Keratinocyte (primary cell): ENCODE measurements around the gene DSE. TPM values are rescaled to one million over a fixed set of nuclear protein-coding genes. Genes with fewer than 3 reads are reported as not detected.

Experiments used
- DNase-seq: peaks from one replicate; pipeline ENCODE4 v3.0.0-alpha.2; 2011; ENCODE audit warnings: low read depth, missing footprints, low spot score
- FAIRE-seq: peaks from 2 replicates; lab custom pipeline; 2011; peaks lifted over from hg19 to GRCh38; lab: Jason Lieb, UNC
- H2AFZ ChIP-seq: 2 replicates; pipeline ENCODE4 v1.6.0; 2012; ENCODE audit warnings: low read length, control low read depth, inconsistent platforms; ENCODE audit not compliant: control insufficient read depth
- H3K27ac ChIP-seq: 2 replicates; pipeline ENCODE4 v1.5.1; 2011; ENCODE audit warnings: low read length; ENCODE audit not compliant: control insufficient read depth, insufficient read depth
- H3K27me3 ChIP-seq: 3 replicates; pipeline ENCODE4 v1.6.0; 2011; ENCODE audit warnings: low read length; ENCODE audit not compliant: control insufficient read depth, insufficient read depth; ENCODE audit errors: extremely low read depth
- H3K36me3 ChIP-seq, 2 experiments: 2 replicates in 1 of 2; 3 replicates in 1 of 2; pipeline ENCODE4 v1.5.1; 2011; ENCODE audit warnings: low read length in 2 of 2, mild to moderate bottlenecking in 1 of 2; ENCODE audit not compliant: control insufficient read depth in 2 of 2, insufficient read depth in 2 of 2; ENCODE audit errors: extremely low read depth in 1 of 2
- H3K4me1 ChIP-seq: 3 replicates; pipeline ENCODE4 v1.5.1; 2011; ENCODE audit warnings: low read length; ENCODE audit not compliant: control insufficient read depth, insufficient read depth; ENCODE audit errors: extremely low read depth
- H3K4me2 ChIP-seq: 3 replicates; pipeline ENCODE4 v1.6.0; 2011; ENCODE audit warnings: low read depth, low read length; ENCODE audit not compliant: control insufficient read depth, insufficient read depth; ENCODE audit errors: extremely low read depth
- H3K4me3 ChIP-seq, 3 experiments: fragments of 200-600 bp in 1 of 3; sonication (generic) in 1 of 3; 2 replicates in 2 of 3; 3 replicates in 1 of 3; pipeline ENCODE4 v1.5.1; 2011 to 2016; ENCODE audit warnings: low read length in 3 of 3, mild to moderate bottlenecking in 3 of 3, control low read depth in 2 of 3, inconsistent platforms in 1 of 3, low read depth in 1 of 3, mixed read lengths in 1 of 3, mixed run types in 1 of 3, moderate library complexity in 1 of 3; ENCODE audit not compliant: control insufficient read depth in 2 of 3, insufficient read depth in 2 of 3; ENCODE audit errors: extremely low read depth in 1 of 3
- H3K79me2 ChIP-seq: 2 replicates; pipeline ENCODE4 v1.6.0; 2012; ENCODE audit warnings: low read length; ENCODE audit not compliant: control insufficient read depth, insufficient read depth
- H3K9ac ChIP-seq: 3 replicates; pipeline ENCODE4 v1.6.0; 2011; ENCODE audit warnings: low read length; ENCODE audit not compliant: control insufficient read depth, insufficient read depth; ENCODE audit errors: extremely low read depth
- H3K9me1 ChIP-seq: 3 replicates; pipeline ENCODE4 v1.6.0; 2011; ENCODE audit warnings: low read length; ENCODE audit not compliant: control insufficient read depth, insufficient read depth; ENCODE audit errors: extremely low read depth
- H3K9me3 ChIP-seq: 2 replicates; pipeline ENCODE4 v1.5.1; 2012; ENCODE audit warnings: low read depth, low read length; ENCODE audit not compliant: control insufficient read depth
- H4K20me1 ChIP-seq: 3 replicates; pipeline ENCODE4 v1.6.0; 2011; ENCODE audit warnings: low read length; ENCODE audit not compliant: control insufficient read depth, insufficient read depth; ENCODE audit errors: extremely low read depth
- EZH2 ChIP-seq: IDR thresholded peaks from one replicate; pipeline ENCODE4 v1.6.1; 2012; ENCODE audit warnings: inconsistent platforms, mild to moderate bottlenecking, low read length, moderate library complexity
- dilution Hi-C: fragments of 300-500 bp; cut with MboI; formaldehyde crosslinking; loops from one replicate; pipeline ENCODE4 v1.7.0; 2020; ENCODE audit warnings: low sequenced_read_pairs; ENCODE audit not compliant: extremely low pct_ligation_motif_present
- polyA plus RNA-seq, 5 experiments: library from polyadenylated mRNA; depleted of rRNA in 3 of 5; stranded (reverse) in 3 of 5; stranded (forward) in 1 of 5; unstranded in 1 of 5; fragments of >200 nt; gene quantifications; 1 replicate in 1 of 5; 2 replicates in 3 of 5; 3 replicates in 1 of 5; pipeline versions ENCODE4 v1.2.1 to v1.2.3, GENCODE V29; 2011 to 2012; ENCODE audit warnings: missing spikeins in 2 of 5, low read depth in 1 of 5, low replicate concordance in 1 of 5
- TF ChIP-seq, protein P1 (sequence below), 3 experiments: IDR thresholded peaks in 1 of 3; conservative IDR thresholded peaks in 1 of 3; optimal IDR thresholded peaks in 1 of 3; 2 replicates in 2 of 3; 3 replicates in 1 of 3; pipeline versions ENCODE3 to v1.5.1; 2011; ENCODE audit warnings: low read length in 3 of 3, mild to moderate bottlenecking in 3 of 3, moderate library complexity in 2 of 3, control low read depth in 1 of 3, inconsistent platforms in 1 of 3; ENCODE audit not compliant: insufficient read depth in 2 of 3; ENCODE audit errors: extremely low read depth in 1 of 3

The DSE gene
- polyA plus RNA-seq, 1 donor (not counting 4 experiments of a cell fraction or from before 2014, with no cell fraction given): 99.7 TPM

DNA sequence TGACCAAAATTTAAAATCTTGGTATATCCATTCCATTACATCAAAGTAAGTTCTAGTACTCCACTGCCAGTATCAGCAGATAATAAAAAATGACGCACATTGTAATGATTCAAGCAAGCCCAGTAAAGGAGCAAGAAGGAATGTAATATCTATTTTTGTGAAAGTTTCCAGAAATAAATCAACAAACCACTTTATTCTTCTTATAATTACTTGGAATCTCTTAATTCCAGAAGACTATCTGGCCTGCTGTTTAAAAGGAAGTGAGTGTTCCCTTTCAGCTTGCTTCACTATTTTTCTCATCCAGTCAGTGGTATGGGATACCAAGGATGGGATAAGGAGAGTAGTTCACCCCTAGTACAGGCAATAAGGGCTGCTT is 42.2 kb upstream of the DSE start:
- no peak overlapping the region for H3K9ac ChIP-seq
- no peaks in the 10 kb centered on the region for H3K9me3 ChIP-seq
- dilution Hi-C loops: no loop called here
- no peaks in the 10 kb centered on the region for H3K4me1 ChIP-seq
- H3K27me3 ChIP-seq: no peaks in the 10 kb centered on the region
- no peak for FAIRE-seq
- H3K4me2 ChIP-seq: no peak overlapping the region
- no peak overlapping the region for H3K4me3 ChIP-seq
- TF ChIP-seq EZH2: no peak
- TF ChIP-seq, protein P1, sequence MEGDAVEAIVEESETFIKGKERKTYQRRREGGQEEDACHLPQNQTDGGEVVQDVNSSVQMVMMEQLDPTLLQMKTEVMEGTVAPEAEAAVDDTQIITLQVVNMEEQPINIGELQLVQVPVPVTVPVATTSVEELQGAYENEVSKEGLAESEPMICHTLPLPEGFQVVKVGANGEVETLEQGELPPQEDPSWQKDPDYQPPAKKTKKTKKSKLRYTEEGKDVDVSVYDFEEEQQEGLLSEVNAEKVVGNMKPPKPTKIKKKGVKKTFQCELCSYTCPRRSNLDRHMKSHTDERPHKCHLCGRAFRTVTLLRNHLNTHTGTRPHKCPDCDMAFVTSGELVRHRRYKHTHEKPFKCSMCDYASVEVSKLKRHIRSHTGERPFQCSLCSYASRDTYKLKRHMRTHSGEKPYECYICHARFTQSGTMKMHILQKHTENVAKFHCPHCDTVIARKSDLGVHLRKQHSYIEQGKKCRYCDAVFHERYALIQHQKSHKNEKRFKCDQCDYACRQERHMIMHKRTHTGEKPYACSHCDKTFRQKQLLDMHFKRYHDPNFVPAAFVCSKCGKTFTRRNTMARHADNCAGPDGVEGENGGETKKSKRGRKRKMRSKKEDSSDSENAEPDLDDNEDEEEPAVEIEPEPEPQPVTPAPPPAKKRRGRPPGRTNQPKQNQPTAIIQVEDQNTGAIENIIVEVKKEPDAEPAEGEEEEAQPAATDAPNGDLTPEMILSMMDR (optimal IDR thresholded peaks at IDR 0.05 in 1 of 3, IDR thresholded peaks at IDR 0.05 in 1 of 3, conservative IDR thresholded peaks at IDR 0.05 in 1 of 3; ENCODE audit: extremely low read depth in 1 of 3, insufficient read depth in 2 of 3, low read length in 3 of 3): no peak
- H3K27ac ChIP-seq: no peak overlapping the region
- no peak overlapping the region for H2AFZ ChIP-seq
- DNase-seq: no peak
- H3K36me3 ChIP-seq: no peaks in the 10 kb centered on the region
- no peaks in the 10 kb centered on the region for H3K79me2 ChIP-seq
- no peaks in the 10 kb centered on the region for H3K9me1 ChIP-seq
- H4K20me1 ChIP-seq: no peaks in the 10 kb centered on the region

DNA sequence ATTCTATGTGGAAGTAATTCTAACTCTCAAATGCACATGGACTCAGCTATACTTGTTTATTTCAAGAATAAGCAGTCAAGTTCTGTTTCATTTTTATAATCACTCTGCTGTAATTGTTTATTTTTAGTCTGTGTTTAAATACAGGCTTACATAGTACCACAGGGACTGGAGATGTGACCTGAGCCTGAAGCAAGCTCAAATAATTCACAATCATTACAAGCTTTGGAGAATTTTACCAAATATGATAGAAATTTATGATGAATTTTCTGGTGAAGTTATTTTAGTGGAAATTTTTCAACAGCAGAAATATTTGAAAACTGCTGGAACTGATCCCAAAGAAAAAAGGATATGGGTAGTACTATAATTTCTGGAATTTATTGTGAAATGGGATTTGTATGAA is 41.6 kb upstream of the DSE start:
- Histone ChIP-seq H3K9me1 (no peaks in the 10 kb centered on the region), H4K20me1 (no peaks in the 10 kb centered on the region), H3K27me3 (no peaks in the 10 kb centered on the region), H3K9ac (no peak overlapping the region), H3K4me3 (no peak overlapping the region), H3K79me2 (no peaks in the 10 kb centered on the region), H2AFZ (no peak overlapping the region), H3K9me3 (no peaks in the 10 kb centered on the region), H3K27ac (no peak overlapping the region), H3K36me3 (no peaks in the 10 kb centered on the region), H3K4me2 (no peak overlapping the region), H3K4me1 (no peaks in the 10 kb centered on the region)
- DNase-seq (no peak), FAIRE-seq (no peak)
- dilution Hi-C loops: no loop called here
- TF ChIP-seq, protein P1 (optimal IDR thresholded peaks at IDR 0.05 in 1 of 3, IDR thresholded peaks at IDR 0.05 in 1 of 3, conservative IDR thresholded peaks at IDR 0.05 in 1 of 3; ENCODE audit: extremely low read depth in 1 of 3, insufficient read depth in 2 of 3, low read length in 3 of 3): no peak
- TF ChIP-seq EZH2: no peak
